Parathyroid adenoma (tissue), 2 donors: ENCODE results near the gene MINDY4.
"Not testable (repeated sequence)": the region's sequence is repeated elsewhere in the genome, so short reads cannot be mapped to it uniquely, and the experiment has no call there.

Experiments used
- H2AFZ ChIP-seq: fragments of 300-600 bp; sonication (generic); one replicate; pipeline ENCODE4 v1.7.0; 2017; ENCODE audit warnings: antibody characterized with exemption, mild to moderate bottlenecking
- H3K27ac ChIP-seq: fragments of 300-600 bp; sonication (generic); one replicate; pipeline ENCODE4 v1.7.0; 2017
- H3K27me3 ChIP-seq: fragments of 300-600 bp; sonication (generic); one replicate; pipeline ENCODE4 v1.7.0; 2017; ENCODE audit warnings: low read length; ENCODE audit not compliant: control insufficient read depth, insufficient read depth
- H3K36me3 ChIP-seq: fragments of 300-600 bp; sonication (generic); one replicate; pipeline ENCODE4 v1.7.0; 2017; ENCODE audit warnings: low read length; ENCODE audit not compliant: control insufficient read depth, insufficient read depth
- H3K4me1 ChIP-seq: fragments of 300-600 bp; sonication (generic); one replicate; pipeline ENCODE4 v1.7.0; 2017; ENCODE audit warnings: control low read depth
- H3K4me2 ChIP-seq: fragments of 300-600 bp; sonication (generic); one replicate; pipeline ENCODE4 v1.7.0; 2017; ENCODE audit warnings: low read length
- H3K4me3 ChIP-seq: fragments of 300-600 bp; sonication (generic); one replicate; pipeline ENCODE4 v1.7.0; 2017; ENCODE audit warnings: low read depth, low read length
- H3K79me2 ChIP-seq: fragments of 300-600 bp; sonication (generic); one replicate; pipeline ENCODE4 v1.7.0; 2017; ENCODE audit warnings: control low read depth
- H3K9ac ChIP-seq: fragments of 300-600 bp; sonication (generic); one replicate; pipeline ENCODE4 v1.7.0; 2017; ENCODE audit warnings: mild to moderate bottlenecking
- H3K9me3 ChIP-seq: fragments of 300-600 bp; sonication (generic); one replicate; pipeline ENCODE4 v1.7.0; 2017; ENCODE audit warnings: low read length; ENCODE audit not compliant: control insufficient read depth
- CTCF ChIP-seq: fragments of 300-600 bp; sonication (generic); IDR thresholded peaks from one replicate; pipeline ENCODE4 v1.7.0; 2017; ENCODE audit warnings: antibody characterized with exemption, mild to moderate bottlenecking
- donor health status: primary hyperparathyroidism.

Gene MINDY4

GRCh38 chr7:30800785-30801252, 29.6 kb downstream of the MINDY4 start:
- H3K27ac ChIP-seq = no peak overlapping the region
- H3K36me3 ChIP-seq = no peaks in the 10 kb centered on the region
- peaks cover 9% of the 10 kb centered on the region for H3K4me1 ChIP-seq
- TF ChIP-seq CTCF = peak; percentile 45
- peaks cover 31% of the 10 kb centered on the region for H3K79me2 ChIP-seq
- H3K9me3 ChIP-seq = no peaks in the 10 kb centered on the region
- no peak overlapping the region for H3K4me2 ChIP-seq
- no peaks in the 10 kb centered on the region for H3K27me3 ChIP-seq
- H2AFZ ChIP-seq = no peak overlapping the region
- no peak overlapping the region for H3K9ac ChIP-seq
- H3K4me3 ChIP-seq = no peak overlapping the region

- H3K9ac ChIP-seq = no peak overlapping the region
- H3K4me2 ChIP-seq = no peak overlapping the region
- H3K27ac ChIP-seq = no peak overlapping the region
- no peak overlapping the region for H2AFZ ChIP-seq
- H3K4me1 ChIP-seq = peaks cover 9% of the 10 kb centered on the region
- no peak for TF ChIP-seq CTCF
- no peaks in the 10 kb centered on the region for H3K36me3 ChIP-seq
- no peaks in the 10 kb centered on the region for H3K9me3 ChIP-seq
- no peaks in the 10 kb centered on the region for H3K27me3 ChIP-seq
- H3K79me2 ChIP-seq = peaks cover 26% of the 10 kb centered on the region
- H3K4me3 ChIP-seq = no peak overlapping the region
Measured at GRCh38 chr7:30802812-30803211, 31.6 kb downstream of the MINDY4 start.

GRCh38 chr7:30804078-30804661, 33.0 kb downstream of the MINDY4 start:
- H3K27ac ChIP-seq = peak overlapping the region; percentile 52

DNA sequence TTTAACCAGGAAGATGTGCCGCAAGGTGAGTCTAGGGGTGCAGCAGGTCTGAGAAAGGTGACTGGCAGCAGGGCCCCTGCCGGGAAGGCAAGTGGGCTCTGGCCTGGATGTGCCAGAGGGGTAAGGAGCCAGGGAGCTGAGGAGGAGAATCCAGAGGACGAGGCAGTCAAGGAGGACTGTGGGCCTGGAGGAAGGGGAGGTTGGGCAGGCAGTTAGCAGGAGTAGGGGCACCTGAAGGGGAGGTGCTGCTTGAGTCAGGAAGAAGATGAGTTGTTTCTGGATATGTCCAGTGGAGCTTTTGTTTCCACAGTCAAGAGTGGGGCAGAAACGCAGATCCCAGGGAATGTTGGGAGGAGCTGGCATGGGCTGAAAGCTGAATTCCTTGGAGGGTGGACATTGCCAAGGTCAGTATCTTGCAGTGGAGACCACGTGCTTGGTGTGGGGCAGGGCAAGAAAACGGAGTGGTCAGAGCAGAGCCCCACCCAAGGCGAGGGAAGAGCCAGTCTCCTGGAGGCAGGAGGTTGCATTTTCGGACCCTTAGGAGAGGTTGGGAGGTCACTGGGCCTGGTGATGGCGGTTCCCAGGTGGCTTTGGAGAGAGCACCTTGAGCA, 34.0 kb downstream of the MINDY4 start:
- peaks cover 26% of the 10 kb centered on the region for H3K79me2 ChIP-seq
- no peaks in the 10 kb centered on the region for H3K36me3 ChIP-seq
- no peak overlapping the region for H3K4me3 ChIP-seq
- H3K9ac ChIP-seq = no peak overlapping the region
- no peaks in the 10 kb centered on the region for H3K27me3 ChIP-seq
- peaks cover 9% of the 10 kb centered on the region for H3K4me1 ChIP-seq
- no peak overlapping the region for H2AFZ ChIP-seq
- no peak overlapping the region for H3K4me2 ChIP-seq
- no peaks in the 10 kb centered on the region for H3K9me3 ChIP-seq
- no peak overlapping the region for H3K27ac ChIP-seq
- TF ChIP-seq CTCF = no peak

More at GRCh38 chr7:30804078-30804661, 33.0 kb downstream of the MINDY4 start:
- H2AFZ ChIP-seq = no peak overlapping the region
- TF ChIP-seq CTCF = no peak
- no peaks in the 10 kb centered on the region for H3K27me3 ChIP-seq
- H3K9me3 ChIP-seq = no peaks in the 10 kb centered on the region
- H3K9ac ChIP-seq = no peak overlapping the region
- no peaks in the 10 kb centered on the region for H3K36me3 ChIP-seq
- no peak overlapping the region for H3K4me2 ChIP-seq
- H3K4me3 ChIP-seq = no peak overlapping the region
- peaks cover 9% of the 10 kb centered on the region for H3K4me1 ChIP-seq
- peaks cover 26% of the 10 kb centered on the region for H3K79me2 ChIP-seq

DNA sequence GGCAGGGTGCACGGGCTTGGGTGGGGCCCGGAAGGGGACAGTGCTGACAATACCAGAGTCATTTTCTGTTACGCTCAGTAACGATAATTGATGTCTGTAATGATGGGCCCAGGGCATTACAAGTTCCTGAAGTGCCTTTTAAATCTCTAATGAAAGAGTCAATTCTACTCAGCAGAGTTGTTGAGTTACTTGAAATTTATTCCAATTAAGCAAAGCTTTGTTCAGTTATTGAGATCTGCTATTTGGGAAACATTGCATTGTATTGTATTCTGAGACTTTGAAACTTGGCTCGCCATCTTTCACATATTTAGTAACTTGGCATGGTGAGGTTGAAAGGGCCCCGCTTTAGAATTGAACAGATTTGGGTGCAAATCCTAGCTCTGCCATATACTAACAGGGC, 34.7 kb downstream of the MINDY4 start:
- H3K9ac ChIP-seq = no peak overlapping the region
- H3K4me1 ChIP-seq = peaks cover 9% of the 10 kb centered on the region
- H3K4me3 ChIP-seq = no peak overlapping the region
- H2AFZ ChIP-seq = no peak overlapping the region
- no peak overlapping the region for H3K4me2 ChIP-seq
- peaks cover 24% of the 10 kb centered on the region for H3K79me2 ChIP-seq
- TF ChIP-seq CTCF = no peak
- no peaks in the 10 kb centered on the region for H3K9me3 ChIP-seq
- H3K27ac ChIP-seq = no peak overlapping the region
- H3K36me3 ChIP-seq = no peaks in the 10 kb centered on the region
- no peaks in the 10 kb centered on the region for H3K27me3 ChIP-seq

DNA sequence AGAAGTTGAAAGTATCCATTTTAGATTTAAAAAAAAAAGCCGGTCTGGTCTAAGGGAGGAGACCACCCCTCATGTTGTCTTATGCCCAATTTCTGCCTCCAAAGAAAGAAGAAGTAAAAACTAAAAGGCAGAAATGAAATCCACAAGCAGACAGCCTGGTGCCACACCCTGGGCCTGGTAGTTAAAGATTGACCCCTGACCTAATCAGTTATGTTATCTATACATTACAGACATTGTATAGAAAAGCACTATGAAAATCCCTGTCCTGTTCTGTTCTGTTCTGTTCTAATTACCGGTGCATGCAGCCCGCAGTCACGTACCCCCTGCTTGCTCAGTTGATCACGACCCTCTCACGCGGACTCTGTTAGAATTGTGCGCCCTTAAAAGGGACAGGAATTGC, 36.3 kb downstream of the MINDY4 start:
- not testable (repeated sequence) for H3K4me1 ChIP-seq, H3K27me3 ChIP-seq, H3K4me2 ChIP-seq, H3K9ac ChIP-seq, H3K4me3 ChIP-seq, H3K36me3 ChIP-seq, H3K27ac ChIP-seq, H3K9me3 ChIP-seq, H2AFZ ChIP-seq
- peaks cover 19% of the 10 kb centered on the region for H3K79me2 ChIP-seq

DNA sequence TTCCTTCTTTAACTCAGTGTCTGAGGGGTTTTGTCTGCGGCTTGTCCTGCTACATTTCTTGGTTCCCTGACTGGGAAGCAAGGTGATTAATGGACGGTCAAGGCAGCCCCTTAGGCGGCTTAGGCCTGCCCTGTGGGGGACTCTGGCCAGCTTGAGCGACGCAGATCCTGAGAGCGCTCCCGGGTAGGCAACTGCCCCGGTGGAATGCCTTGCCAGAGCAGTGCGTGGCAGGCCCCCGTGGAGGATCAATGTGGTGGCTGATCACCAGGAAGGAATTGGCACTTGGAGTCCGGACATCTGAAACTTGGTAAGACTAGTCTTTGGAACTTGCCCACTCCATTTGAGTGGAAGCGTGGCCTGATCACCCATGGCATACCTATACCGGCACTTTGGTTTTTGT, 36.7 kb downstream of the MINDY4 start:
- not testable (repeated sequence) for H3K4me3 ChIP-seq, H3K9me3 ChIP-seq, H3K4me2 ChIP-seq, H3K36me3 ChIP-seq, H3K4me1 ChIP-seq, H3K27me3 ChIP-seq, H3K27ac ChIP-seq, H2AFZ ChIP-seq, H3K9ac ChIP-seq
- H3K79me2 ChIP-seq = peaks cover 18% of the 10 kb centered on the region
